Measurements from ENCODE around the gene DUS4L.

DNA sequence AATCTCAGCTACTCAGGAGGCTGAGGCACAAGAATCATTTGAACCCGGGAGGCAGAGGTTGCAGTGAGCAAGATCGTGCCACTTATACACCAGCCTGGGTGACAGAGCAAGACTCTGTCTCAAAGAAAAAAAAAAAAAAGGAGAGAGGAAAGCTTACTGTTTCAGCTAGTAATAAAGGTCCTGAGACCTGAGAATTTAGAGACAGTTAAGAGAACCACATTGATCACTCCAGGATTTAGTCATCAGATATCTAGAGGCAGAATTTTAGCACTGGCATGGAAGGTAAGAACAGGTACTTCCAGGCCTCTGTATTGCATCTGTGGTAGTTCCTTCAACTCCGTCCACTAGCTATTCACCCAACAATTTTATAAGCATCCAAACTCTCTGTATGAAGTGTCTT, 7.9 kb upstream of the DUS4L start:
- TF ChIP-seq ZNF274 (IDR thresholded peaks at IDR 0.05; ENCODE audit: low read depth, low read length) (no peak), YY1 (IDR thresholded peaks at IDR 0.05; ENCODE audit: insufficient read depth, insufficient read length) (no peak), SUZ12 (IDR thresholded peaks at IDR 0.05; ENCODE audit: extremely low read depth, insufficient read depth, insufficient read length) (no peak)

All from NT2/D1 (cell line).